Left lung (tissue), 10 donors: ENCODE results near the gene TSHZ3. TPM values are rescaled to one million over a fixed set of nuclear protein-coding genes. Genes with fewer than 3 reads are reported as not detected.

ENCODE experiments used
- ATAC-seq: fragments of 200-7000 bp; cut with Tn5 transposase; one replicate; pipeline ENCODE4 v1.9.1; 2020; ENCODE audit warnings: moderate library complexity
- DNase-seq, 4 donors: peaks; one replicate each; pipeline ENCODE4 v3.0.0-alpha.2; 2013 to 2020
- H3K27ac ChIP-seq, 2 donors: fragments of 200-600 bp; sonication (generic) in 1 of 2; one replicate each; pipeline versions ENCODE4 v1.5.0 to v1.8.0; 2020 to 2021
- H3K27me3 ChIP-seq, 2 donors: fragments of 200-600 bp; sonication (generic) in 1 of 2; one replicate each; pipeline versions ENCODE4 v1.5.0 to v1.8.0; 2020 to 2021
- H3K36me3 ChIP-seq, 2 donors: fragments of 200-600 bp; sonication (generic) in 1 of 2; one replicate each; pipeline versions ENCODE4 v1.5.0 to v1.8.0; 2020 to 2021
- H3K4me1 ChIP-seq, 2 donors: fragments of 200-600 bp; one replicate each; pipeline ENCODE4 v1.8.0; 2021
- H3K4me3 ChIP-seq, 2 donors: fragments of 200-600 bp; sonication (generic) in 1 of 2; one replicate each; pipeline versions ENCODE4 v1.5.0 to v1.8.0; 2020 to 2021; ENCODE audit warnings: mild to moderate bottlenecking in 1 of 2
- H3K9me3 ChIP-seq, 2 donors: fragments of 200-600 bp; sonication (generic) in 1 of 2; one replicate each; pipeline versions ENCODE4 v1.5.0 to v1.8.0; 2020 to 2021
- CTCF ChIP-seq, 2 donors: fragments of 200-600 bp; sonication (generic) in 1 of 2; IDR thresholded peaks; one replicate each; pipeline versions ENCODE4 v1.5.0 to v1.8.0; 2021; ENCODE audit warnings: antibody characterized with exemption in 2 of 2
- intact Hi-C, 2 donors: fragments of 100-400 bp; cut with DNase I; formaldehyde crosslinking; loops; one replicate each; pipeline versions ENCODE4 v1.11.2 to v1.14.2; 2022
- polyA plus RNA-seq, 6 donors: library from polyadenylated mRNA; unstranded; fragments of 120-200 nt; gene quantifications; one replicate each; pipeline ENCODE4 v1.2.1, GENCODE V29; 2013; ENCODE audit not compliant: insufficient read length in 6 of 6
- total RNA-seq, 2 donors: library from RNA; stranded (reverse); fragmentation: NEBNext Ultra II Directional; extraction: Animal tissue kit (Norgen Biotek cat#: 25700); gene quantifications; one replicate each; pipeline ENCODE4 v1.2.1, GENCODE V29; 2021
- donor health status: DM: no; HTN: yes; CAD: no.
- donor health status: DM: no; HTN: no; CAD: no.

Gene TSHZ3
- total and polyA plus RNA-seq, 8 donors: 6.7 to 42.9 (median 35.2) TPM

GRCh38 chr19:31235806-31236205, 113.4 kb downstream of the TSHZ3 start:
- H3K36me3 ChIP-seq: no peaks in the 10 kb centered on the region
- no peak overlapping the region for H3K4me3 ChIP-seq
- intact Hi-C loops: no loop called here
- no peak for DNase-seq
- no peak overlapping the region for H3K27ac ChIP-seq
- H3K27me3 ChIP-seq: no peaks in the 10 kb centered on the region
- TF ChIP-seq CTCF (IDR thresholded peaks at IDR 0.05): no peak
- H3K9me3 ChIP-seq: peaks cover 0 to 2% of the 10 kb centered on the region in 2 donors
- no peak for ATAC-seq
- no peaks in the 10 kb centered on the region for H3K4me1 ChIP-seq

- H3K27ac ChIP-seq: no peak overlapping the region
- H3K4me1 ChIP-seq: no peaks in the 10 kb centered on the region
- ATAC-seq (no peak), DNase-seq (no peak)
- H3K9me3 ChIP-seq: no peaks in the 10 kb centered on the region
- TF ChIP-seq CTCF (IDR thresholded peaks at IDR 0.05): no peak
- H3K4me3 ChIP-seq: no peak overlapping the region
- no peaks in the 10 kb centered on the region for H3K27me3 ChIP-seq
- intact Hi-C loops: no loop called here
- no peaks in the 10 kb centered on the region for H3K36me3 ChIP-seq
Observed at GRCh38 chr19:31233295-31233800, 115.9 kb downstream of the TSHZ3 start.

GRCh38 chr19:31232871-31233270, 116.4 kb downstream of the TSHZ3 start:
- H3K4me1 ChIP-seq: no peaks in the 10 kb centered on the region
- H3K27ac ChIP-seq: no peak overlapping the region
- no peak for DNase-seq
- no peaks in the 10 kb centered on the region for H3K36me3 ChIP-seq
- no peak overlapping the region for H3K4me3 ChIP-seq
- intact Hi-C loops: no loop called here
- H3K9me3 ChIP-seq: no peaks in the 10 kb centered on the region
- ATAC-seq: peak; percentile 26
- TF ChIP-seq CTCF (IDR thresholded peaks at IDR 0.05): no peak
- no peaks in the 10 kb centered on the region for H3K27me3 ChIP-seq

- no peaks in the 10 kb centered on the region for H3K9me3 ChIP-seq
- ATAC-seq (no peak), DNase-seq (no peak)
- H3K27me3 ChIP-seq: no peaks in the 10 kb centered on the region
- H3K36me3 ChIP-seq: no peaks in the 10 kb centered on the region
- H3K4me3 ChIP-seq: no peak overlapping the region
- no peak overlapping the region for H3K27ac ChIP-seq
- intact Hi-C loops: no loop called here
- no peaks in the 10 kb centered on the region for H3K4me1 ChIP-seq
- no peak for TF ChIP-seq CTCF (IDR thresholded peaks at IDR 0.05)
Observed at GRCh38 chr19:31232180-31232579, 117.1 kb downstream of the TSHZ3 start.

GRCh38 chr19:31231237-31231636, 118.0 kb downstream of the TSHZ3 start:
- DNase-seq: no peak
- H3K4me1 ChIP-seq: no peaks in the 10 kb centered on the region
- H3K36me3 ChIP-seq: no peaks in the 10 kb centered on the region
- H3K9me3 ChIP-seq: no peaks in the 10 kb centered on the region
- H3K27ac ChIP-seq: no peak overlapping the region
- no peak for ATAC-seq
- H3K4me3 ChIP-seq: no peak overlapping the region
- no peaks in the 10 kb centered on the region for H3K27me3 ChIP-seq
- TF ChIP-seq CTCF (IDR thresholded peaks at IDR 0.05): no peak
- intact Hi-C loops: no loop called here
